Measurements from ENCODE around the gene DCP1A.
"Not testable (repeated sequence)": the region's sequence is repeated elsewhere in the genome, so short reads cannot be mapped to it uniquely, and the experiment has no call there.

The DCP1A gene

DNA sequence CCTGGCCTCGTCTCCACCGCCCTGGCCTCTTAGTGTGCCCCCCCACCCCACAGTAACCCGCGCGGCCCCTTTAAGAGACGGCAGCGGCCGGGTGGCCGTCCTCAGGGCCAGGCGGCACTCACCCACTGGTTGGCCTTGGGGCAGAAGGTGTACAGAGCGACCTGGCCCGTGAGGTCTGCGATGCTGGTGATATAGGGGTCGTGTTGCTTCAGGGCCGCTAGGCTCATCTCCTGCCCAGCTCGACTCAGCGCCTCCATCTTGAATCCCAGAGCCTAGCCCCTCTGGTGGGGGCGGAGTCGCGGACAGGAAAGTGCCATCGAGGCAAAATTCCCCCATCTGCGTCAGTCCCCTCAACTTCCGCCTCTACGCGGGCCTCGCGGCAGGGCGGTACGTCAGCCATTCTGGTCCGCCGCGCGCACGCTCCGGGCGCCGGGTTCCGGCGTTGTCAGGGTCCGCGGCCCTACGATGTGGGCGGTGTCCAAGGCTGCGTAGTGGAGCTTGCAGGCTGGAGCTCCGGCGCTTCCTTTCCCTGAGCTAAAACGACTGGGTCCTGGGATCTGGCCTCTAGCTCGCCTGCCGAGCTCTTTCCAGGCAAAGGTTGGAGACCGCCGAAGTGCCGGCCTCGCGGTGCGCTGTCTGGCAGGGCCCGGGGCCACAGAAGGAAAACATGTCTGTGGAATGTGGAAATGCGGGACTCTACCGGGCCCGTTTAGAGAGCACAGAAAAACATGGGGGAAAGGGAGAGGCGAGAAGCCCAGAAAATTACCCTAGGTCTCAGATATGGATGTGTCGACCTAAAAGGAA lies at the start of gene DCP1A:
TSS of gene DCP1A (minus strand) at position 283 of the 804 bp plus-strand sequence. CDS start at position 257, 26 bp downstream.
- peak within 1 kb of the TSS; percentile 95 to 99 for H3K4me3 ChIP-seq (ENCODE audit: low read depth in 1 of 2, low read length in 2 of 2)
- peaks cover 0 to 9% of the 10 kb centered on the region in 2 donors for H3K36me3 ChIP-seq (ENCODE audit: control insufficient read depth in 1 of 2, insufficient read depth in 2 of 2, low read length in 2 of 2)
- no peaks in the 10 kb centered on the region for H3K27me3 ChIP-seq (ENCODE audit: control insufficient read depth in 1 of 2, insufficient read depth in 2 of 2, low read length in 2 of 2)
- H3K4me1 ChIP-seq (ENCODE audit: control insufficient read depth in 1 of 2, insufficient read depth in 2 of 2, low read length in 2 of 2) = peaks cover 15 to 22% of the 10 kb centered on the region in 2 donors
- peak within 1 kb of the TSS; percentile 93 for H3K27ac ChIP-seq (ENCODE audit: low read depth, low read length)
- H3K9ac ChIP-seq (ENCODE audit: low read depth in 1 of 2, low read length in 2 of 2) = peak within 1 kb of the TSS; percentile 99 to 100
- H3K9me3 ChIP-seq (ENCODE audit: control insufficient read depth in 1 of 2, low read length in 2 of 2) = no peaks in the 10 kb centered on the region

DNA sequence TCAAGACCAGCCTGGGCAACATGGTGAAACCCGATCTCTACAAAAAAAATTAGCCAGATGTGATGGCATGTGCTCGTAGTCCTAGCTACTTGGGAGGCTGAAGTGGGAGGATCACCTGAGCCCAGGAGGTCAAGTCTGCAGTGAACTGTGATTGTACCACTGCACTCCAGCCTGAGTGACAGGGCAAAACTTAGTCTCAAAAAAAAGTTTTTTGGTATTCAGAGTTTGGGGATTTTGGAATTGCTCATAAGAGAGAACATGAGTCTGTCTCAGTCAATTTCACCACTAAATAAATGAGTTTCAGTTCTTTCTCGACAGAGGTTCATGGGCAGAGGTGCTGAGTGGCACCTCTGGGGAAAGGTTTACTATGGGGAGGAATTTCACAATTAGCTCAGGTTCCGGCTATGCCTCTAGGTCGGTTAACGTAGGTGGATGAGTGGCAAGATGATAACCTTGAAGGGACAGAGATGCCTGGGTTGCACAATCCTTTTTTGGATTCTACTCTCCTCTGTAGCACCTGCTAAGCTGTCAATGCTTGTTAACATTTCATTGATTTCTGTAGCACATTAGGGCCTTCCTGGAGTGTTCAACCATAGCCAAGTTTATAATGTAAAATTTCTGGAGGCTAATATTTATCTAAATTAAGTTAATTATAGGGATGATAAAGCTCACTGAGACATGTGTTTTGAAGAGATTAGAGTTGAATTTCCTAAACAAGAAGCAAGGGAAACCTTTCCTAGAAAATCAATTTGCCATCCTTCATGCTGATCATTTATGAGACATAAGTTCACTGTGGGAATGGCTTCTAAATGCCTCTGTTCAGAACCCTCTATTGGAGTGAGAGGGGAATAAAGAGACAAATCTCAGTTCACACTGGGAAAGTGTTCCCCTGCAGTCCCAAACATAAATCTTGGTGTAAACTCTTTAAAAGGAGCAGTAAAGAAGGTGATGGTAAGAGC lies 37.4 kb upstream of the DCP1A start:
- H3K4me3 ChIP-seq (ENCODE audit: low read depth in 1 of 2, low read length in 2 of 2) = no peak overlapping the region
- no peaks in the 10 kb centered on the region for H3K4me1 ChIP-seq (ENCODE audit: control insufficient read depth in 1 of 2, insufficient read depth in 2 of 2, low read length in 2 of 2)
- no peak overlapping the region for H3K27ac ChIP-seq (ENCODE audit: low read depth, low read length)
- H3K27me3 ChIP-seq (ENCODE audit: control insufficient read depth in 1 of 2, insufficient read depth in 2 of 2, low read length in 2 of 2) = no peaks in the 10 kb centered on the region
- H3K9me3 ChIP-seq (ENCODE audit: control insufficient read depth in 1 of 2, low read length in 2 of 2) = no peaks in the 10 kb centered on the region
- H3K36me3 ChIP-seq (ENCODE audit: control insufficient read depth in 1 of 2, insufficient read depth in 2 of 2, low read length in 2 of 2) = no peaks in the 10 kb centered on the region
- no peak overlapping the region for H3K9ac ChIP-seq (ENCODE audit: low read depth in 1 of 2, low read length in 2 of 2)

DNA sequence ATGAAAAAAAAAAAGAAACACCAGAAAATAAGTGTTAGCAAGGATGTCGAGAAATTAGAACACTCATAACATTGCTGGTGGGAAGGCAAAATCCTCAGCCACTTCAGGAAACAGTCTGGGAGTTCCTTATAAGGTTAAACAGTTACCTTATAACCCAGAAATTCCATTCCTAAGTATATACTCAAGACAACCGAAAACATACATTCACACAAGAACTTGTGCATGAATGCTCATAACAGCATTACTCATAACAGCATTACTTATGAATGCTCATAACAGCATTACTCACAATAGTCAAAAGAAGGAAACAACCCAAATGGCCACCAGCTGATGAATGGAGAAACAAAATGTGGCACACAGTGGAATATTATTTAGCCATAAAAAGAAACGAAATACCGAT lies 34.8 kb upstream of the DCP1A start:
- no peak overlapping the region for H3K9ac ChIP-seq (ENCODE audit: low read depth in 1 of 2, low read length in 2 of 2)
- no peaks in the 10 kb centered on the region for H3K36me3 ChIP-seq (ENCODE audit: control insufficient read depth in 1 of 2, insufficient read depth in 2 of 2, low read length in 2 of 2)
- no peaks in the 10 kb centered on the region for H3K27me3 ChIP-seq (ENCODE audit: control insufficient read depth in 1 of 2, insufficient read depth in 2 of 2, low read length in 2 of 2)
- no peak overlapping the region for H3K27ac ChIP-seq (ENCODE audit: low read depth, low read length)
- H3K9me3 ChIP-seq (ENCODE audit: control insufficient read depth in 1 of 2, low read length in 2 of 2) = no peaks in the 10 kb centered on the region
- no peak overlapping the region for H3K4me3 ChIP-seq (ENCODE audit: low read depth in 1 of 2, low read length in 2 of 2)
- no peaks in the 10 kb centered on the region for H3K4me1 ChIP-seq (ENCODE audit: control insufficient read depth in 1 of 2, insufficient read depth in 2 of 2, low read length in 2 of 2)

DNA sequence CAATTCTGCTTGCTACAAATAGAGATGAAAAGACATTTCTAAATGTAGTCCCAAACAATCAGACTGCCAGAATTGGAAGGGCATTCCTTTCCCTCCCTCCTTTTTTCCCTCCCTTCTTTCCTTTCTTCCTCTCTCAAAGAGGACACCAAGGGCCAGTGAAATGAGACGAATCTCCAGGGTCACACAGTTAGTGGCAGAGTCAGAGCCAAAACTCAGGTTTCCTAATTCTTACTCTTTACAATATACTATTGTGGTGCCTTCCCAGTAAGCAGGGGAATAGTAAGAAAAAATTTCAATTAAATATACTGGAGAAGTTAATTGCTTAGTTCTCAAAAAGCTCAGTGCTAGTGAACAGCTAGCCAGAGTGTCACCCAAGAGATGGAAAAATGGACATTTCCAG lies 33.0 kb upstream of the DCP1A start:
- H3K4me1 ChIP-seq (ENCODE audit: control insufficient read depth in 1 of 2, insufficient read depth in 2 of 2, low read length in 2 of 2) = no peaks in the 10 kb centered on the region
- H3K9ac ChIP-seq (ENCODE audit: low read depth in 1 of 2, low read length in 2 of 2) = no peak overlapping the region
- no peak overlapping the region for H3K27ac ChIP-seq (ENCODE audit: low read depth, low read length)
- no peak overlapping the region for H3K4me3 ChIP-seq (ENCODE audit: low read depth in 1 of 2, low read length in 2 of 2)
- H3K36me3 ChIP-seq (ENCODE audit: control insufficient read depth in 1 of 2, insufficient read depth in 2 of 2, low read length in 2 of 2) = no peaks in the 10 kb centered on the region
- no peaks in the 10 kb centered on the region for H3K9me3 ChIP-seq (ENCODE audit: control insufficient read depth in 1 of 2, low read length in 2 of 2)
- H3K27me3 ChIP-seq (ENCODE audit: control insufficient read depth in 1 of 2, insufficient read depth in 2 of 2, low read length in 2 of 2) = no peaks in the 10 kb centered on the region

DNA sequence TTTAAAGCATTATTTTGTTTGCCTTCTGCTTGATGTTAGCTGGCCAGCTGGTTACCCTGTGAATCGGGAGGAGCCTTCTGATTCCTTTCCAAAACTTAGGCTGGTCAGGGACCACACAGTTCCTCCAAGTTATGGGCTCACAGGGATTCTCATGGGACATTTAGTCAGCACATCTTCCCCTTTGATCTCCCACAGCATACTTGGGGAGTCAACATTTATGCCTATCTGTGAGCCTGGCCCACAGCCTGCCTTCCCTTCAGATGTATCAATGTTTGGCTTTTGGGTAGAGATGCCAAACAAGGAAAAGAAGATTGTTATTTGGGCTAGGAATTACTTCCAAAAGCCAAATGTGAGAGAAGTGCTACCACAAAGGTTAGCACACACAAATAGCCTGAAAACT lies 32.6 kb upstream of the DCP1A start:
- no peaks in the 10 kb centered on the region for H3K36me3 ChIP-seq (ENCODE audit: control insufficient read depth in 1 of 2, insufficient read depth in 2 of 2, low read length in 2 of 2)
- H3K9ac ChIP-seq (ENCODE audit: low read depth in 1 of 2, low read length in 2 of 2) = no peak overlapping the region
- H3K4me1 ChIP-seq (ENCODE audit: control insufficient read depth in 1 of 2, insufficient read depth in 2 of 2, low read length in 2 of 2) = no peaks in the 10 kb centered on the region
- no peak overlapping the region for H3K27ac ChIP-seq (ENCODE audit: low read depth, low read length)
- no peak overlapping the region for H3K4me3 ChIP-seq (ENCODE audit: low read depth in 1 of 2, low read length in 2 of 2)
- no peaks in the 10 kb centered on the region for H3K9me3 ChIP-seq (ENCODE audit: control insufficient read depth in 1 of 2, low read length in 2 of 2)
- no peaks in the 10 kb centered on the region for H3K27me3 ChIP-seq (ENCODE audit: control insufficient read depth in 1 of 2, insufficient read depth in 2 of 2, low read length in 2 of 2)

DNA sequence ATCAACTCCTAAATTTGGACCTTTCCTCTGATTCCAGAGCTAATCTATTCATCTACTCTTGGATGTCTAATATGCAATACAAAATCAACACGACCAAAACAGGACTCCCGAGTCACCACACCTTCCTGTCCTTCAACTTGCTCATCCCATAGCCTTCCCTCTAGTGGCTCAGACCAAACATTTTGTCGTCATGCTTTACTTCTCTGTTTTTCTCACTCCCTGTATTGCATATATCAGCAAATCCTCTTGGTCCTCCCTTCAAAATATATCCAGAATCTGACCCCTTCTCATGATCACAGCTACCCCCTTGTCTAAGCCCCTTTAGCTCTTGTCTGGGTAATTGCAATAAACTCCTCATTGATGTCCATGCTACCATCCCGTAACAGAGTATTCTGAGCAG lies 30.5 kb upstream of the DCP1A start:
- H3K27me3 ChIP-seq (ENCODE audit: control insufficient read depth in 1 of 2, insufficient read depth in 2 of 2, low read length in 2 of 2) = no peaks in the 10 kb centered on the region
- no peak overlapping the region for H3K27ac ChIP-seq (ENCODE audit: low read depth, low read length)
- H3K9me3 ChIP-seq (ENCODE audit: control insufficient read depth in 1 of 2, low read length in 2 of 2) = no peaks in the 10 kb centered on the region
- H3K4me3 ChIP-seq (ENCODE audit: low read depth in 1 of 2, low read length in 2 of 2) = no peak overlapping the region
- no peaks in the 10 kb centered on the region for H3K36me3 ChIP-seq (ENCODE audit: control insufficient read depth in 1 of 2, insufficient read depth in 2 of 2, low read length in 2 of 2)
- no peaks in the 10 kb centered on the region for H3K4me1 ChIP-seq (ENCODE audit: control insufficient read depth in 1 of 2, insufficient read depth in 2 of 2, low read length in 2 of 2)
- no peak overlapping the region for H3K9ac ChIP-seq (ENCODE audit: low read depth in 1 of 2, low read length in 2 of 2)

DNA sequence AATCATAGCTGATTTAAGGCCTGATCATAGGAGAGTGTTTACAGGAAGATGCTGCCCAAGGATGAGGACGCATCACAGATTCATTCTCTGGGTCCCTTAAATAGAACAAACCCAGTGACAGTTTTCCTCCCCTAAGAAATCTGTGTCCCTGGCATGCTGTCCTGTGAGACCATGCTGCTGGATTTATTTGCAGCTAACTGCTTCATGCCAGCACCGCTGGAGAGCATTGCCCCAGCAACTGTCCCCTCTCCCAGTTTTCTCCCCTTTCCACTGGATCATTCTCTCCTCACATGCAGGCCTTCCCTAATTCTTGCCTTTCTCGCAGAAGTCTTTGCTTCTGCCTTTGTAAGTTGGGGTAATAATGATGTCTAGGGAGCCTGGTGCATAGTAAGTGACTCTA lies 29.3 kb upstream of the DCP1A start:
- H3K9ac ChIP-seq (ENCODE audit: low read depth in 1 of 2, low read length in 2 of 2) = no peak overlapping the region
- H3K36me3 ChIP-seq (ENCODE audit: control insufficient read depth in 1 of 2, insufficient read depth in 2 of 2, low read length in 2 of 2) = no peaks in the 10 kb centered on the region
- H3K27ac ChIP-seq (ENCODE audit: low read depth, low read length) = no peak overlapping the region
- no peaks in the 10 kb centered on the region for H3K27me3 ChIP-seq (ENCODE audit: control insufficient read depth in 1 of 2, insufficient read depth in 2 of 2, low read length in 2 of 2)
- H3K4me3 ChIP-seq (ENCODE audit: low read depth in 1 of 2, low read length in 2 of 2) = no peak overlapping the region
- H3K4me1 ChIP-seq (ENCODE audit: control insufficient read depth in 1 of 2, insufficient read depth in 2 of 2, low read length in 2 of 2) = no peaks in the 10 kb centered on the region
- no peaks in the 10 kb centered on the region for H3K9me3 ChIP-seq (ENCODE audit: control insufficient read depth in 1 of 2, low read length in 2 of 2)

DNA sequence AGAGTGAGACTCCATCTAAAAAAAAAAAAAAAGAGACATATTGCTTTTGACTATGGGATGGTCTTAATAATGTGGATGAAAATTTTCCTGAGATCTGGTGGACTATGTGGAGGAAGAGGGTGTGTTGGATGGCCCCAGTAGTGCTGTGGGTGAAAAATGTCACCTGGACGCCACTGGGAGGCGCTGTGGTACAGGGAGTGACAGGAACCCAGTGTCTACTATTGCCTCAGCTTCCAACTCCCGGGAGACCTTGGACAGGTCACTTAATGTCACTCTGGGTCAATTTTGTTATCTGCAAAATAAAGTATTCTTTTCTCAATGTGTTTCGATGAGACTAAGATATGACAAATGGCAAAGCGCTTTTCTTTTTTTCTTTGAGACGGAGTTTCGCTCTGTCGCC lies 27.7 kb upstream of the DCP1A start:
- no peaks in the 10 kb centered on the region for H3K4me1 ChIP-seq (ENCODE audit: control insufficient read depth in 1 of 2, insufficient read depth in 2 of 2, low read length in 2 of 2)
- H3K27ac ChIP-seq (ENCODE audit: low read depth, low read length) = no peak overlapping the region
- H3K9ac ChIP-seq (ENCODE audit: low read depth in 1 of 2, low read length in 2 of 2) = no peak overlapping the region
- H3K36me3 ChIP-seq (ENCODE audit: control insufficient read depth in 1 of 2, insufficient read depth in 2 of 2, low read length in 2 of 2) = no peaks in the 10 kb centered on the region
- H3K4me3 ChIP-seq (ENCODE audit: low read depth in 1 of 2, low read length in 2 of 2) = no peak overlapping the region
- no peaks in the 10 kb centered on the region for H3K9me3 ChIP-seq (ENCODE audit: control insufficient read depth in 1 of 2, low read length in 2 of 2)
- H3K27me3 ChIP-seq (ENCODE audit: control insufficient read depth in 1 of 2, insufficient read depth in 2 of 2, low read length in 2 of 2) = no peaks in the 10 kb centered on the region

DNA sequence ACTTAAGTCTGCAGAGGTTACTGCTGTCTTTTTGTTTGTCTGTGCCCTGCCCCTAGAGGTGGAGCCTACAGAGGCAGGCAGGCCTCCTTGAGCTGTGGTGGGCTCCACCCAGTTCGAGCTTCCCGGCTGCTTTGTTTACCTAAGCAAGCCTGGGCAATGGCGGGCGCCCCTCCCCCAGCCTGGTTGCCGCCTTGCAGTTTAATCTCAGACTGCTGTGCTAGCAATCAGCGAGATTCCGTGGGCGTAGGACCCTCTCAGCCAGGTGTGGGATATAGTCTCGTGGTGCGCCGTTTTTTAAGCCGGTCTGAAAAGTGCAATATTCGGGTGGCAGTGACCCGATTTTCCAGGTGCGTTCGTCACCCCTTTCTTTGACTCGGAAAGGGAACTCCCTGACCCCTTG lies 23.4 kb upstream of the DCP1A start:
- H3K9ac ChIP-seq (ENCODE audit: low read depth in 1 of 2, low read length in 2 of 2); H3K4me1 ChIP-seq (ENCODE audit: control insufficient read depth in 1 of 2, insufficient read depth in 2 of 2, low read length in 2 of 2); H3K9me3 ChIP-seq (ENCODE audit: control insufficient read depth in 1 of 2, low read length in 2 of 2); H3K36me3 ChIP-seq (ENCODE audit: control insufficient read depth in 1 of 2, insufficient read depth in 2 of 2, low read length in 2 of 2); H3K4me3 ChIP-seq (ENCODE audit: low read depth in 1 of 2, low read length in 2 of 2); H3K27me3 ChIP-seq (ENCODE audit: control insufficient read depth in 1 of 2, insufficient read depth in 2 of 2, low read length in 2 of 2); H3K27ac ChIP-seq (ENCODE audit: low read depth, low read length): not testable (repeated sequence)

DNA sequence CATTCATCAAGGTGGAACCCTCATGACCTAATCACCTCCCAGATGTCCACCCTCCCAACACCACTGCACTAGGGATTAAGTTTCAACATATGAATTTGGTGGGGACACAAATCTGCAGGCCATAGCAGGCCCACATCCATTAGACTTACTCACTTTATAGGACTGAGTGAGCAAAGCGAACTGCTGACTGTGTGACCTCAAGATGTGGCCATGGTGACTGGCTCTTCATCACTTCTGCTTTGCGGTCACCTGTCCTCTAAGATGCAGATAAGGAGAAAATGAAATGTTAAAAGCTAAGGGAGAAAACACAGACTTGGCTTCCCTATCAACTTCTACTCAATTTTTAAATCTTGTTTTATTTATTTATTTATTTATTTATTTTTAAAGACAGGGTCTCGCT lies 14.5 kb upstream of the DCP1A start:
- H3K36me3 ChIP-seq (ENCODE audit: control insufficient read depth in 1 of 2, insufficient read depth in 2 of 2, low read length in 2 of 2) = no peaks in the 10 kb centered on the region
- H3K27me3 ChIP-seq (ENCODE audit: control insufficient read depth in 1 of 2, insufficient read depth in 2 of 2, low read length in 2 of 2) = no peaks in the 10 kb centered on the region
- H3K9ac ChIP-seq (ENCODE audit: low read depth in 1 of 2, low read length in 2 of 2) = no peak overlapping the region
- H3K27ac ChIP-seq (ENCODE audit: low read depth, low read length) = no peak overlapping the region
- H3K9me3 ChIP-seq (ENCODE audit: control insufficient read depth in 1 of 2, low read length in 2 of 2) = no peaks in the 10 kb centered on the region
- H3K4me1 ChIP-seq (ENCODE audit: control insufficient read depth in 1 of 2, insufficient read depth in 2 of 2, low read length in 2 of 2) = no peaks in the 10 kb centered on the region
- H3K4me3 ChIP-seq (ENCODE audit: low read depth in 1 of 2, low read length in 2 of 2) = no peak overlapping the region
